Choroid plexus epithelial cell (primary cell): ENCODE data around the gene DUS2.

Experiments
- DNase-seq: peaks from one replicate; pipeline ENCODE4 v3.0.0-alpha.2; 2010; ENCODE audit warnings: low read depth
- H3K4me3 ChIP-seq: 2 replicates; pipeline ENCODE4 v1.5.1; 2011; ENCODE audit warnings: low read depth, mild to moderate bottlenecking, control low read depth, low read length, moderate library complexity
- TF ChIP-seq, protein P1 (sequence below): conservative IDR thresholded peaks from 2 replicates; pipeline ENCODE4 v1.5.1; 2011; ENCODE audit warnings: low read depth, mild to moderate bottlenecking, control low read depth, inconsistent platforms, low read length, moderate library complexity

Gene DUS2

DNA sequence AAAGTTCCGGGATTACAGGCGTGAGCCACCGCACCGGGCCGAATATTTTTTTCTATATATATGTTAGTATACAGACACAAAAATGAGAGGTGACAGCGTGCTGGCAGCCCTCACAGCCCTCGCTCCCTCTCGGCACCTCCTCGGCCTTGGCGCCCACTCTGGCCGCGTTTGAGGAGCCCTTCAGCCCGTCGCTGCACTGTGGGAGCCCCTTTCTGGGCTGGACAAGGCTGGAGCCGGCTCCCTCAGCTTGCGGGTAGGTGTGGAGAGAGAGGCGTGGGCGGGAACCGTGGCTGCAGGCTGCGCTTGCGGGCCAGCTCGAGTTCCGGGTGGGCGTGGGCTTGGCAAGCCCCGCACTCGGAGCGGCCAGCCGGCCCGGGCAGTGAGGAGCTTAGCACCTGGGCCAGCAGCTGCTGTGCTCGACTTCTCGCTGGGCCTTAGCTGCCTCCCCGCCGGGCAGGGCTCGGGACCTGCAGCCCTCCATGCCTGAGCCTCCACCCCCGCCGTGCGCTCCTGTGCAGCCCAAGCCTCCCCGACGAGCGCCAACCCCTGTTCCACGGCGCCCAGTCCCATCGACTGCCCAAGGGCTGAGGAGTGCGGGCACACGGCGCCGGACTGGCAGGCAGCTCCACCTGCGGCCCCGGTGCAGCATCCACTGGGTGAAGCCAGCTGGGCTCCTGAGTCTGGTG lies 40.9 kb upstream of the DUS2 start:
- no peak overlapping the region for H3K4me3 ChIP-seq
- TF ChIP-seq, protein P1, sequence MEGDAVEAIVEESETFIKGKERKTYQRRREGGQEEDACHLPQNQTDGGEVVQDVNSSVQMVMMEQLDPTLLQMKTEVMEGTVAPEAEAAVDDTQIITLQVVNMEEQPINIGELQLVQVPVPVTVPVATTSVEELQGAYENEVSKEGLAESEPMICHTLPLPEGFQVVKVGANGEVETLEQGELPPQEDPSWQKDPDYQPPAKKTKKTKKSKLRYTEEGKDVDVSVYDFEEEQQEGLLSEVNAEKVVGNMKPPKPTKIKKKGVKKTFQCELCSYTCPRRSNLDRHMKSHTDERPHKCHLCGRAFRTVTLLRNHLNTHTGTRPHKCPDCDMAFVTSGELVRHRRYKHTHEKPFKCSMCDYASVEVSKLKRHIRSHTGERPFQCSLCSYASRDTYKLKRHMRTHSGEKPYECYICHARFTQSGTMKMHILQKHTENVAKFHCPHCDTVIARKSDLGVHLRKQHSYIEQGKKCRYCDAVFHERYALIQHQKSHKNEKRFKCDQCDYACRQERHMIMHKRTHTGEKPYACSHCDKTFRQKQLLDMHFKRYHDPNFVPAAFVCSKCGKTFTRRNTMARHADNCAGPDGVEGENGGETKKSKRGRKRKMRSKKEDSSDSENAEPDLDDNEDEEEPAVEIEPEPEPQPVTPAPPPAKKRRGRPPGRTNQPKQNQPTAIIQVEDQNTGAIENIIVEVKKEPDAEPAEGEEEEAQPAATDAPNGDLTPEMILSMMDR: no peak
- no peak for DNase-seq

DNA sequence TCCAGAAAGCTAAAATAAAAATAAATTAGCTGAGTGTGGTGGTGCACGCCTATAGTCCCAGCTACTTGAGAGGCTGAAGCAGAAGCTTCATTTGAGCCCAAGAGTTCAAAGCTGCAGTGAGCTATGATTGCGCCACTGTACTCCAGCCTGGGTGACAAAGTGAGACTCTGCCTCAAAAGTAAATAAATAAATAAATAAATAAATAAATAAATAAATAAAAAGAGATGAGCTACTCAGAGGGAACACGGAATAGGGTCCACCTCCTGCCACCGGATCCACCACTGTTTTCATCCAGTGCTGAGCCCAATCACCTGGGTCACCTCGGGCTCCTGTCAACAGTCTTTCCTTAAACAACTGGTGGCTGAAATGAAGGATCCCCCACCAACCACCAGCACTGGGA lies 36.1 kb upstream of the DUS2 start:
- no peak for DNase-seq
- H3K4me3 ChIP-seq: no peak overlapping the region
- TF ChIP-seq, protein P1: no peak

DNA sequence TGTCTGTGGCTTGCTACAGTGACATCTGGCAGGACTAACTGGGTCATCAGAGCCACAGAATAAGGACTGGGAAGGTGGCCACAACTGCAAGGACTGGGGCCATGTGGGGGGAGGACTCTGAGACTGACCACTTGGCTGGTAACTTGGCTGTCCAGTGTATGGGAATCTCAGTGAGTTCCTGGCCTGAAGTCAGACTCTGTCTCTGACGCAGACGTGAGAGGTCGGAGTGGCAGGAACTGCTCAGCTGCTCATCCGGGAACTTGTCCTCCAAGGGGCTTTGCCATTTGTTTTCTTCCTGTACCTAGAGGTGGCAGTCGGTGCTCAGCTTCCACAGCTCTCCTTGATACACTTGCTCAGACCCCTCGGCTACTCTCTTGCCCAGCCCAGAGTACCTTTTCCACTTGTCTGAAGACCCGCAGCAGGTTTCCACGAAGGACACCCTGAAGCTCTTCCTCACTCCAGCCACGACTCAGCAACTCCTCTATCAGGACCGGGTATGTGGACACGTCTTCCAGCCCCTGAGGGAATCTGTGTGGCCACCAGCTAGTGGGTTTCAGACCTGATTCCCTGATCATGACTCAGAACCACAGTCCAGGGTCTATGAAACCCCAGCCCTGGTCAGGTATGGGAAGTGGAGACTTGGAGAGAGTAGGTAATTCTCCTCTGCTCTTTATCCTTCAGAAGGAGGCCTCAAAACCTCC lies 35.5 kb upstream of the DUS2 start:
- TF ChIP-seq, protein P1: no peak
- peak; percentile 50 for DNase-seq

DNA sequence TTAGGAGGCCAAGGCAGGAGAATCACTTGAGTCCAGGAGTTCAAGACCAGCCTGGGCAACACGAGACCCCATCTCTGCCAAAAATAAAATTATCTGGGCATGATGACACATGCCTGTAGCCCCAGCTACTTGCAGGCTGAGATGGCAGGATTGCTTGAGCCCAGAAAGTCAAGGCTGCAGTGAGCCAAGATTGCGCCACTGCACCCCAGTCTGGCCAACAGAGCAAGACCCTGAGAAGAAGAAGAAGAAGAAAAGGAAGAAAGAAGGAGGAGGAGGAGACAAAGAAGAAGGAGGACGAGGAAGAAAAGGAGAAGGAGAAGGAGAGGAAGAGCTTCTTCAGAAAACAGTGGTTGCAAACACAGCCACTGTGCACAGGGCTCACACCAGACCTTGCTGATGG lies 34.4 kb upstream of the DUS2 start:
- TF ChIP-seq, protein P1: no peak
- DNase-seq: no peak
- no peak overlapping the region for H3K4me3 ChIP-seq

More for the DNA sequence above, 35.5 kb upstream of the DUS2 start:
- no peak overlapping the region for H3K4me3 ChIP-seq

DNA sequence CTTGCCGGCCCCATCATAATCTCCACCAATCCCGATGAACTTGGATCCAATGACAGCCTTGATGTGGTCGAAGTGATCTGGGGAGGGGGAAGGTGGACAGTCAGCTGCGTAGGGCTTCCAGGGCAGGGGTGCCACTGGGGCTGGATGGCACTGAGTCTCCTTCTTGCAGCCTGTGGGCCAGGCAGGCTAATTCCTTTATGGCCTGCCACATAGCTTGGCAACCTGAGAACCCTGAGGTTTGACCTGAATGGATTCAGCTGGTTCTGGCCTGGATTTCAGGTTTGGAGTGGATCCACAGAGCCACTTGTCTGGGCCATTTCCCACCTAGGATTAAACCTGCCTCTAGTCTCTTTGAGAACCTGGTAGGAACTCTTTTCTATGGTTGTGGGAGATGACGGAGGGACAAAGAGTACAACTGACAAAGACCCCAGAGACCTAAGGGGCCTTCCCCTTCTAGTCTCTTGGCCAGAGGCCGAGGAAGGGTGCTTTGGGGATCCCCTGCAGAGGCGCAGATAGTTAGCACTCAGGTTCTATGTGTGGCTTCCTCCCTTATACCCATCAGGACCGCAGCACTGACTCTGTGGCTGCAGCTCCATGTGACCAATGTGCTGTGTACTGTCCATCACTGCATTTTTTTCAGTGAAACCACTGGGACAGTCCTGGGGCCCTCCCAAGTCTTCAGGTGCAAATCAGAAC lies 33.6 kb upstream of the DUS2 start:
- TF ChIP-seq, protein P1: no peak
- no peak for DNase-seq
- no peak overlapping the region for H3K4me3 ChIP-seq

DNA sequence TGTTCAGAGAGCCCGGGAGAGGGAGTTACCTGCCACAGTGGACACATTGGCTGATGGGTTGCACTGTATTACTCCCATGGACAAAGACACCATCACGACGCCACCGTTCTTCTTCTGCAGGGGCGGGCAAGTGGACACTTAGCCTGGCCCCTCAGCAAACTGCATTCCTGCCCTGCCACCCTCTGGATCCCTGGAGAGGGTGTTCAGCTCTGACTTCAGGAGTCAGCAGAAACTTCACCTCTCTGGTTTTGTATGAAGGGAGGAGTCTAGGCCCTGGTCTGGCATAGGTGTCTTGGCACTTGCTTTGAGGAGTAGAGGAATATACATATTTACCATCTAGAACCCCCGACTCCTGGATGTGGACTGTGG lies 33.1 kb upstream of the DUS2 start:
- TF ChIP-seq, protein P1: no peak
- H3K4me3 ChIP-seq: no peak overlapping the region
- no peak for DNase-seq
